Stimulated activated CD4-positive, alpha-beta T cell treated with anti-CD3 and anti-CD28 coated beads, Interleukin-1b, Interleukin-23, amount 100 ng/mL, for 4 hours (primary cell): ENCODE results near the gene SLC30A7.

Experiments used
- DNase-seq, 2 donors: peaks; one replicate each; pipeline ENCODE4 v3.0.0-alpha.2; 2020; ENCODE audit warnings: low read depth in 2 of 2

SLC30A7 gene

DNA sequence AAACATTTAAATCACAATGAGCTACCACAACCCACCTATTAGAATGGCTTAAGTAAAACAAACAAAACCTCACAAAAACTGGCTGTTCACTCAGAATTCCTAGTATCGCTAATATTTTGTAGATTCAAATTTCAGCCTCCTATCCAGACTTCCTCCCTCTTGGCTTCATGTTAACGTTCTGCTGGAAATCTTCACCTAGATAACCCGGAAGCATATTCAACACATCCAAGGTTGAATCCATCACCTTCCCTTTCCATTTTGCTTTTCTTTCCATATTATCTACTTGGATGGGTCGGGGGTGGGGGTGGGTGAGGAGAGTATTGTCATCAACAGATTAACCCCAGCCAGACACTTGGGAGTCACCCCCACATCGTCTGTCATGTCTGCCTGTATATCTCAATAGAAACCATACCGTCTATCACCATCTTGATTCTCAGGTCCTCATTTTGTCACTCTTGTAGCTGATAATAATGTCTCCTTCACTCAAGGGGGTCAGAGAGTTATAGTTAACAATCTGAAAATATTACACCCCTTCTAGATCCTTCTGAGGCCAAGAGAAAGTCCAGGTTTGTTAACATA is 131.4 kb downstream of the SLC30A7 start:
- no peak for DNase-seq

DNA sequence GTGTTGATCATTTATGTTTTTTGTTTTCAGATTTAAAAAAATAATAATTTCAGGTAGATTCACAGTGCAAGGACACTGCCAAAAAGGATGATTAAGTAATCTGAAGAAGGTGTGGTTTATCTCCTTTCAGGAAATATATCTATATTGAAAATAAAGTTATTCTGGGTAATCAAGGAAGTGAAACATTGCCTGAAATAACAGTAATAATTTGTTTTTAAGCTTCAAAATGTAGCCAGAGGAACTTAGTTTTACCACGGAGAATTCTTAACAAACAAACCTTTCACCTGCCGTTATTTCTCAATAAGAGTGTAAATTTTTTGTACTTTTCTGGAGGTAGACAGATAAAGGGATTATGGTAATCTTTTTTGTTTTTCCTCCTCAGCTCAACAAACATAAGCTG is 132.6 kb downstream of the SLC30A7 start:
- no peak for DNase-seq

DNA sequence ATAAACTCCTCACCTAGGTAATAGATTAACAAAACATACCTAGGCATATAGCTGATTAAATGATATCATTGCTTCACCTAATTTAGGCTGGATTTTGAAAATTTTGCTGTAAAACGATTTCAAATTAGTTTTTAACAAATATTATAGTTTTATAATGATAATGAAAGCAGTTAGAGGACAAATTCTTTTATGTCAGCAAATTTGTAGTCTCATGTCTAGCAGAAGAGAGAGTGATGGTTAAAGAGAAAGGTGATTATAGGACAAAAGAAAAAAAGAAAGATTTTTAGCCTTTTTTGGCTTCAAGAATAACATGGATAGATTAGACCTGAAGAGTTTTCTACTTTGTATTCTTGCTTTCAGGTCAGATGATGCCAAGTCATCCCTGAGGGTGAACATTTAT is 133.3 kb downstream of the SLC30A7 start:
- no peak for DNase-seq

DNA sequence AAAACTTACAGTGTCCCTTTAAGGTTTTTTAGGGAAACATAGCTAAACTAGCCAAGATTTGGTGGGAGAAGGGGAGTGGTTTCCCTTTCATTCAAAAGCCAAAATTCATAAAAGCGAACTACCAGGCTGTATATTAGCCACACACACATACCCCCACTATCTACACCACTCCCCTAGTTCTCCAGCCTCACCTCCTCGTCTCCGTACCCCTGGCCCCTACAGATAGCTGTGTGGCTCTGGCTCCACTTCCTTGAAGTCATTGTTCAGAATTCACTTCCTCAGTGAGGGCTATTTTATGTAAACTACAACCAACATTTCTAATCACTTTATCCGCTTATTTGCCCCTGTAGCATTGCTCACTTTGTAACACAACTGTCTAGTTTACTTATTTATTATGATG is 135.0 kb downstream of the SLC30A7 start:
- no peak for DNase-seq
